GM19328 (cell line): ENCODE measurements around the gene LIPJ.

ENCODE experiments used
- ATAC-seq: cut with Tn5 transposase; IDR thresholded peaks from one replicate; pipeline ENCODE4 v1.9.1; 2021; ENCODE audit warnings: mild to moderate bottlenecking, moderate library complexity; ENCODE audit not compliant: unreplicated experiment

The LIPJ gene

DNA sequence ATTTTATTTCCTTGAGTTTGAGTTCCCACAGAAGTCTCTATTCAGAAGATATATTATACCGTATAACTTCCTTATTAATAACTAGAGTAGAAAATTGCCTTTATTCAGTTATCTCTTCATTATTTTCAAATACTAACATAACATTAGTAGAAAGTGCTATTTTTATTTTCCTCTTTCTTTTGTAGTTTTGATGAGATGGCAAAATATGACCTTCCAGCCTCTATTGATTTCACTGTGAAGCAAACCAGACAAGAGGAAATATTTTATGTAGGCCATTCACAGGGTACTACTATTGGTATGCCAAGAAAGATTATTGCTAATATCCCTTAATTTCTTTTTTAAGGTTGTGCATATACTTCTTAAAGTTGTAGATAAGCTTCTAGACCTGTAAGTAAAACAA, 7.9 kb downstream of the LIPJ start:
- ATAC-seq: no peak

DNA sequence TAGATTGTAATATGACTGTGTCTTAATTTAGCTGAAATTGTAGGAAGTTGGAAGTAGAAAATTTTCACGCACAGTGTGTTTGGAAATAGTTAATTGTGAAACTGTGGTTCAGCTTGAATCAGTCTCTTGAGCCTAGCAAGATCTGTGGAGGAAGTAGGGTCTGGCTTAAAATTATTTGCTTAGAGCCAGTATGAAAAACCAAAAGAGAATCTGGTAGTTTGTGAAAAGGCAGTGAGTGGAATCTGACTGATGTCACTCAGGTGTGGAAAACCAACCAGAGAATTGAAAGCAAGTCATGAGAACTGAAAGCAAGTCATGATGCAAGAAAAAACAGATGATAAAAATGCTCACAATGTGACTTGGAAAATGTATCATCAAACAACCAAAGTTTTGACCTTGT, 11.5 kb downstream of the LIPJ start:
- no peak for ATAC-seq

- ATAC-seq: no peak
Measured at GRCh38 chr10:88608052-88608732, 21.6 kb downstream of the LIPJ start.

GRCh38 chr10:88608780-88609179, 22.2 kb downstream of the LIPJ start:
- no peak for ATAC-seq

DNA sequence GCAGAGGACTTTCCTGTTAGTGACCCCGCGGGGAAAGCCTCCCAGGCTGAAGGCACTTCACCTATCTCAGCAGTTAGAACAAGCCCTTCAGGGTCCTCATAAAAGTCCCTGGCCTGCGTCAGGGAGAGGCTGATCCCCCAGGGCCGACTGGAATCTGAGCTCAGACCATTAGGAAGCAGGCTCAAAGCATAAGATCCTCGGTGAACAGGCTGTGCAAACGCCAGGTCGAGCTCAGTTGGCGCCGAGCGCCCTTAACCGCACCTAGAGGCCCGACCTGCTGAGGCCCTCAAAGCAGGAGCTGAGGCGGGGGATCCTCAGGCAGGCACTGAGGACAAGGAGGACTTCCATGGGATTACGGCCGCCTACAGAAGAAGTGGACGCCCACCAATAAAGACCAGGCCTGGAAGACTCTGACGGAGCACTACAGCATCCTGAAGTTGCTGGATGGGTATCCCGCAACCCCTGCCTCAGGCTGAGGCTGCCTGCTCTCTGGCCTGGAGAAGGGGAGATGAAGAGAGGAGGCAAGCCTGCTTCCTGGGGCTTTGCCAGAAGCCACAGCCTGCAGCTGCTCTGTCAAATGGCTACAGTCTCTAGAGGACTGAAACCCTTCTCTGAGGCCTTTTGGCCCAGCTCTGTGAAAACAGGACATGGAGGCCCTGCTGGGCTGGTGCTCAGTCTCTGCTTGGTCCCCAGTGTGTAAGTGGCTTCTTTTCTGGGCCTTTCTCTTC, 29.9 kb downstream of the LIPJ start:
- ATAC-seq: no peak

DNA sequence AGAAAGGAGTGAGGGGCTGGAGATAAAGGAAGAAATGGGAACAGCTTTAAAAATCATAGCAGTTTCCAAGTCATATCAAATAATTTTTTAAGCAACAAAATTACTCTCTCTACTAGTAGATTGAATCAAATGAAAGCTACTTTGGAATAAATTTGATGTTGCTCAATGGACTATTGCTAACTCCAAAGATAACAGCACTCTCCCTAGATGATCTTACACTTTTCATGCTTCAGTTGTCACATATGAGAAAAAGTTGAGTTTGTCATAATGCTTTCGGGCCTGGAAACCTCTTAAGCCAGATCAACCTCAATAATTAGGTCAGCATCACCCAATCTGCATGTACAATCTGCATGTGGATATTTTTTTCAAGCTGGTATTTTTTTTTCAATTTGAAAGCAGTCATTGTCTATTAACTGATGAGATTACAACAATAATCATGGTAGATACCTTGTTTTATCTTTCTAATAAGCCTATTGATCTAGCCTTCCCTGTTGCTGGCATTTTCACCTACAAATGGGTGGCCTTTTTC, 31.3 kb downstream of the LIPJ start:
- no peak for ATAC-seq

DNA sequence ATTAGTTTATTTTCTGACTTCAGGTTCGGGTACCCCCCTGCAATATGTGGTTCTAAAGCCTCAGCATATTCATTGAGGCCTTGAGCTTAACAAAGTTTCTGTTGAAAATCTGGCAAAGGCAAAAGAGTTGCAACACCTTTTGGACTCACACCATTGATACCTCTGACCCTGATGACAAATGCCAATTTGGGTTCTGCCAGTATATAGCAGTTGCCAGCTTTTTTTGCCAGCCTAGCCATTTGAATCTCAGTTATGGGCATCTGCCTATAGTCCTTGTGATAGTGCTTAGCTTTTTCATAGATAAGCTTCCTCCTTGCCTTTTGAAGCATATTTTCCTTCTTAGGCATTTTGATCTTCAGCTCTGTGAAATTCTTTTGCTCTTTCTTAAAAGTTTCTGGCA, 31.9 kb downstream of the LIPJ start:
- no peak for ATAC-seq

DNA sequence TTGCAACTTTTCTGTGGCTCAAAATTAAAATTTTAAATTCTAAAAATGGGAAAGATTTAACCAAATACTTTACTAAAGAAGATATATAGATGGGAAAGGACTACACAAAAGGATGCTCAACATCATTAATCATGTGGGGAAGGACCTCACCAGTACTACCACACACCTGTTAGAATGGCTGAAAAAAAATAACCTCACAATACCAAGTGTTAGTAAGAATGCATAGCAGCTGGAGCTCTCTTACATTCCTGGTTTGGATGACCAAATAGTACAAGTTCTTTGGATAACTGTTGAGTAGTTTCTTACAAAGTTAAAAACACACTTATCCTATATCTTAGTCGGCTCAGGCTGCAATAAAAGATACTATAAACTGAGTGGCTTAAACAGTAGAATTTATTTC, 33.9 kb downstream of the LIPJ start:
- ATAC-seq: no peak

GRCh38 chr10:88623835-88624234, 37.3 kb downstream of the LIPJ start:
- no peak for ATAC-seq

GRCh38 chr10:88624840-88625239, 38.3 kb downstream of the LIPJ start:
- ATAC-seq: no peak

GRCh38 chr10:88640186-88640585, 53.6 kb downstream of the LIPJ start:
- ATAC-seq: no peak

DNA sequence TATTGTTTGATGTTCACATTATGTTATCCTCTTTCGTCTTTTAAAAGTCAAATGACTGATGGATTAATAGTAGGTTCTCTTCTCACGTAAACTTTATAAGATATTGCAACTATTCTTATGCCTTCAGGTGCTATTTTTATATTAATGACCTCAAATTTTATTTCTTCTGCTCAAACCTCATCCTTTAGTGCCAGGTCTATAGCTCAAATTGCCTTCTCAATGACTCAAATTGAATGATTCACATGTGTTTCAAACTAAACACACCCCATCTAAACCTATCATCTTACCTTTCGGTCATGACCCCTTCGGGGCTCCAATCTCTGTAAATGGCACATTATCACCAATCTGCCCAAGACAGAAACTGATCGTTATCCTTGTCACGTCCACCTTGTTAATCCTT, 55.6 kb downstream of the LIPJ start:
- ATAC-seq: no peak

DNA sequence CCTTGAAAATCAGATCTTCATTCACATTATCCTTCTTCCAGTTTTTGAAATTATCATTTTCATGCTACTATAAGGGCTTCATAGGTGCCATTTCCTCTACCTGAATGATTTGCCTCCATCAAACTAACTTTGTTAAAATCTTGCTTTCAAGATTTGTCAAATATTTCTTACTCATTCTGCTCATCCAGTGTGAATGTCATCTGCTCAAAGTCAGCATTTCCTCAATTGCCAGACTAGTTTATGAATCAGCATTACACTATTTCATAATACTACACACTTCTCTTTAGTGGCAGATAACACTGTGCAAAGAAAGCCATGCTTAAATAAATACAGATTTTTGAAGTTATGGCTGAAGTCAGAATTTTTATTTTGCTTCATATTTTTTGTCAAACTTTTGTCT, 56.4 kb downstream of the LIPJ start:
- ATAC-seq: no peak

DNA sequence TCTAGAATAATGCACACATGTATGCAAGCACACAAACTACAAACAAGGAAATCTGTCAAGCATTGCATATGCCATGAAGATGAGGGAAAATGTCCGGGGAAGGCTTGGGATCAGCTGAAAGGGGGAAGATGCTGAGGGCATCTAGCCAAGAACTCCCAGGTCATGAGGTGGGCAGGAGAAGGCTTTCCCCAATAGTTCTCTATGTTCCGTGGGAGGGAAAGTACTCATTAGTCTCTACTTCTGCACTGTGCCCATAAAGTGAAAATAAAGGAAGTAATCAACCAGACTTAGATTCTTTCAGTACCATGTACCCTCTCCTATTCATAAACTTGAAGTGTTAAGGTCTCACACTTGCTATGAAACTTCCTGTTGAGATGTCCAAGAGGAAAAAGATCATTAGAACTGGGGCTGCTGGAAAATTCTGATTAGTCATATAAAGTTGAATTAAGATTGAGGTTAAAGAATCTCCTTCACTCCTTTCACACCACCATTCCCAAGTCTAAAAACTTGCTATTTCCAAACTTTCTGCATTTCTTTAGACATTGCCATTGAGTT, 60.6 kb downstream of the LIPJ start:
- no peak for ATAC-seq

DNA sequence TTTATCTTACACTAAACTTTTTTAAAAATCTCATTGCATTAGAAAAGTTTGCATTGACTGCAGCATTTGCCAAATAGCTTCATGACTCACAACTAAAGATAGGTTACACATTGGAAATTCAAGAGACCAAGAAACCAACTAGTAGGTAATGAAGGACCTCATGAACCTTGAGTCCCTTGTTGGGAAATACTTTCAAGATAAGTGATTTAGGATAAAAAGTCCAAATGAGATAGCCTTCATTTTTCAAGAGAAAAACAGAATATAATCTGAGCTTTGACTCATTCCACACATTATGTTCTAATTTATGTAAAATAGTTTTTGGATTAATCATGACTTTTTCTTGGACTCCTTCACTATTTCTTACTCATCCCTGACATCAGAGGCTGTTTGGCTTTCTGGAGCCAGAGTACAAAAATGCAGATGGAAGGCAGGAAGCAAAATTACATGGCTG, 64.6 kb downstream of the LIPJ start:
- ATAC-seq: no peak

DNA sequence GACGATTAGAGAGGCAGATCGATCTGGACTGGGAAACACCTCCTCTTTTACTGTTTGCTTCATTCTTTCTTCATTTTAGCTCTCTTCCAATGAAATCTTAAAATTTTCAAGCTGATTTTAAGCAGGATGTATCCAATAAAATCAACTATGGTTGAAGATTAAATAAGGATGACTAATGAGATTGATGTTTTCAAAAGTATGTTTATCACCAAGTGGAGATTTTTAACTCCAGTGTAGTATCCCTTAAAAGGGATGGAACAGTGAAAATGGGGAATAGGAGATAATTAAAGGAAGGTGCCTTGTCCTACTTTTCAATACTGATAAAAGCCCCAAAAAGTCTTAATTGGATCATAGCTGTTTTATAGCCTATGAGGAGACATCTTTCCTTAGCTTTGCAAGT, 66.1 kb downstream of the LIPJ start:
- no peak for ATAC-seq
